ENCODE data around the gene DYRK3.

DYRK3 gene

GRCh38 chr1:206635080-206635977, at the start of gene DYRK3:
Gene DYRK3 (plus strand): TSS chr1:206635536. CDS start chr1:206635704, 168 bp downstream.
- TF ChIP-seq CTCF (IDR thresholded peaks at IDR 0.05; ENCODE audit: extremely low read depth, insufficient read depth, missing control alignments) = no peak
- in situ Hi-C loops (cut with MboI; ENCODE audit: low pct_unique_long_range_greater_than_20kb, low sequenced_read_pairs, unreplicated experiment) = no loop called here
- DNase-seq (ENCODE audit: low spot score) = peak; percentile 94

GRCh38 chr1:206586501-206587445, 48.6 kb upstream of the DYRK3 start:
- TF ChIP-seq CTCF (IDR thresholded peaks at IDR 0.05; ENCODE audit: extremely low read depth, insufficient read depth, missing control alignments) = no peak
- no peak for DNase-seq (ENCODE audit: low spot score)
- in situ Hi-C loops (cut with MboI; ENCODE audit: low pct_unique_long_range_greater_than_20kb, low sequenced_read_pairs, unreplicated experiment) = no loop called here

DNA sequence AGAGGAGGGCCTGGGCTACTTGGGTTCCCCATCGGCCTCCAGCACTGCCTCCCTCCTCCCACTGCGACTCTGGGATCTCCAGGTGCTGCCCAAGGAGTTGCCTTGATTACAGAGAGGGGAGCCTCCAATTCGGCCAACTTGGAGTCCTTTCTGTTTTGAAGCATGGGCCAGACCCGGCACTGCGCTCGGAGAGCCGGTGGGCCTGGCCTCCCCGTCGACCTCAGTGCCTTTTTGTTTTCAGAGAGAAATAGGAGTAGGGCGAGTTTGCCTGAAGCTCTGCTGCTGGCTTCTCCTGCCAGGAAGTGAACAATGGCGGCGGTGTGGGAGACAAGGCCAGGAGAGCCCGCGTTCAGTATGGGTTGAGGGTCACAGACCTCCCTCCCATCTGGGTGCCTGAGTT, 47.4 kb upstream of the DYRK3 start:
- no peak for TF ChIP-seq CTCF (IDR thresholded peaks at IDR 0.05; ENCODE audit: extremely low read depth, insufficient read depth, missing control alignments)
- in situ Hi-C loops (cut with MboI; ENCODE audit: low pct_unique_long_range_greater_than_20kb, low sequenced_read_pairs, unreplicated experiment) = no loop called here
- DNase-seq (ENCODE audit: low spot score) = no peak

- DNase-seq (ENCODE audit: low spot score) = no peak
- no peak for TF ChIP-seq CTCF (IDR thresholded peaks at IDR 0.05; ENCODE audit: extremely low read depth, insufficient read depth, missing control alignments)
- in situ Hi-C loops (cut with MboI; ENCODE audit: low pct_unique_long_range_greater_than_20kb, low sequenced_read_pairs, unreplicated experiment) = no loop called here
Measured at GRCh38 chr1:206588492-206588891, 46.8 kb upstream of the DYRK3 start.

- in situ Hi-C loops (cut with MboI; ENCODE audit: low pct_unique_long_range_greater_than_20kb, low sequenced_read_pairs, unreplicated experiment) = no loop called here
- TF ChIP-seq CTCF (IDR thresholded peaks at IDR 0.05; ENCODE audit: extremely low read depth, insufficient read depth, missing control alignments) = no peak
- DNase-seq (ENCODE audit: low spot score) = no peak
Measured at GRCh38 chr1:206589206-206589605, 46.1 kb upstream of the DYRK3 start.

- in situ Hi-C loops (cut with MboI; ENCODE audit: low pct_unique_long_range_greater_than_20kb, low sequenced_read_pairs, unreplicated experiment) = loop anchor here (5.0 kb wide), 1 partner anchor 103 kb away; no protein-coding TSS in a partner anchor
- TF ChIP-seq CTCF (IDR thresholded peaks at IDR 0.05; ENCODE audit: extremely low read depth, insufficient read depth, missing control alignments) = peak; percentile 37
- peak; percentile 69 for DNase-seq (ENCODE audit: low spot score)
Measured at GRCh38 chr1:206590025-206590758, 45.1 kb upstream of the DYRK3 start.

Data from GM13977 (cell line).